GM23338 (cell line): Measurements from ENCODE around the gene SHANK1.
"Not testable (repeated sequence)": the region's sequence is repeated elsewhere in the genome, so short reads cannot be mapped to it uniquely, and the experiment has no call there.

Experiments used
- CREB1 ChIP-seq: fragments of 250-450 bp; sonication (Bioruptor Pico); IDR thresholded peaks from 2 replicates; pipeline ENCODE4 v1.5.0; 2020; ENCODE audit warnings: low read depth, mild to moderate bottlenecking, moderate library complexity
- CTCF ChIP-seq, 2 experiments: fragments of 200-600 bp in 1 of 2; sonication (generic) in 1 of 2; conservative IDR thresholded peaks; 2 replicates each; pipeline versions ENCODE4 v1.5.1 to v1.6.1; 2016 to 2017; ENCODE audit warnings: antibody characterized with exemption in 2 of 2, low read depth in 2 of 2, mild to moderate bottlenecking in 2 of 2, moderate library complexity in 1 of 2
- ETS1 ChIP-seq: IDR thresholded peaks from 2 replicates; pipeline ENCODE4 v1.6.1; 2016; ENCODE audit warnings: antibody characterized with exemption
- EZH2 ChIP-seq: fragments of 200-600 bp; sonication (generic); IDR thresholded peaks from one replicate; pipeline ENCODE4 v1.8.0; 2017; ENCODE audit warnings: antibody characterized with exemption, mild to moderate bottlenecking, low read depth; ENCODE audit not compliant: unreplicated experiment
- EZH2phosphoT487 ChIP-seq: fragments of 200-600 bp; sonication (generic); IDR thresholded peaks from one replicate; pipeline ENCODE4 v1.8.1; 2018; ENCODE audit warnings: antibody characterized with exemption; ENCODE audit not compliant: unreplicated experiment
- JUNB ChIP-seq: IDR thresholded peaks from one replicate; pipeline ENCODE4 v1.6.1; 2016; ENCODE audit warnings: antibody characterized with exemption; ENCODE audit not compliant: unreplicated experiment
- NANOG ChIP-seq: IDR thresholded peaks from 2 replicates; pipeline ENCODE4 v1.6.1; 2016; ENCODE audit warnings: antibody characterized with exemption, borderline replicate concordance
- POLR2AphosphoS5 ChIP-seq: IDR thresholded peaks from 2 replicates; pipeline ENCODE4 v1.6.1; 2016; ENCODE audit warnings: antibody characterized with exemption, low read depth
- REST ChIP-seq: IDR thresholded peaks from one replicate; pipeline ENCODE4 v1.6.1; 2018; ENCODE audit warnings: antibody characterized with exemption; ENCODE audit not compliant: unreplicated experiment
- STAT1 ChIP-seq: IDR thresholded peaks from one replicate; pipeline ENCODE4 v1.6.1; 2016; ENCODE audit warnings: antibody characterized with exemption; ENCODE audit not compliant: unreplicated experiment
- ZNF114 ChIP-seq: fragments of 250-450 bp; sonication (Bioruptor Pico); IDR thresholded peaks from 2 replicates; pipeline ENCODE4 v1.5.0; 2020; ENCODE audit warnings: mild to moderate bottlenecking, moderate library complexity
- ZNF462 ChIP-seq: fragments of 250-450 bp; sonication (Bioruptor Pico); IDR thresholded peaks from 2 replicates; pipeline ENCODE4 v1.5.0; 2020; ENCODE audit warnings: mild to moderate bottlenecking, moderate library complexity

- TF ChIP-seq CTCF (conservative IDR thresholded peaks at IDR 0.05; ENCODE audit: low read depth in 2 of 2); REST; POLR2AphosphoS5; EZH2; CREB1 (CRISPR knock-in tag); EZH2phosphoT487; ETS1; JUNB; STAT1; ZNF114 (CRISPR knock-in tag); ZNF462 (CRISPR knock-in tag); NANOG: not testable (repeated sequence)
Observed at GRCh38 chr19:50612504-50613404, 106.8 kb downstream of the SHANK1 start.
